Upper lobe of left lung (tissue), 6 donors: ENCODE results near the gene TMEM178B. TPM values are rescaled to one million over a fixed set of nuclear protein-coding genes. Genes with fewer than 3 reads are reported as not detected.

ENCODE experiments used
- ATAC-seq, 2 donors: fragments of 200-7000 bp; cut with Tn5 transposase; one replicate each; pipeline ENCODE4 v1.9.1; 2022; ENCODE audit warnings: mild to moderate bottlenecking in 2 of 2, moderate library complexity in 2 of 2; ENCODE audit not compliant: low FRiP score in 2 of 2
- DNase-seq, 2 donors: peaks; one replicate each; pipeline ENCODE4 v3.0.0-alpha.2; 2019 to 2020
- H3K27ac ChIP-seq, 4 donors: fragments of 200-600 bp; sonication (generic); one replicate each; pipeline ENCODE4 v1.5.1; 2016 to 2019
- H3K27me3 ChIP-seq, 4 donors: fragments of 200-600 bp; sonication (generic); one replicate each; pipeline ENCODE4 v1.5.1; 2017 to 2019
- H3K36me3 ChIP-seq, 4 donors: fragments of 200-600 bp; sonication (generic); one replicate each; pipeline ENCODE4 v1.5.1; 2016 to 2019
- H3K4me1 ChIP-seq, 4 donors: fragments of 200-600 bp; sonication (generic); one replicate each; pipeline ENCODE4 v1.5.1; 2018 to 2019
- H3K4me3 ChIP-seq, 4 donors: fragments of 200-600 bp; sonication (generic); one replicate each; pipeline ENCODE4 v1.5.1; 2017 to 2019; ENCODE audit warnings: mild to moderate bottlenecking in 2 of 4, moderate library complexity in 1 of 4
- H3K9me3 ChIP-seq, 4 donors: fragments of 200-600 bp; sonication (generic); one replicate each; pipeline ENCODE4 v1.5.1; 2018 to 2019
- CTCF ChIP-seq, 6 experiments: fragments of 450-650 bp in 4 of 6; fragments of 200-600 bp in 2 of 6; sonication (generic) in 2 of 6; IDR thresholded peaks; one replicate each; pipeline ENCODE4 v1.5.1; 2016 to 2019; ENCODE audit warnings: antibody characterized with exemption in 6 of 6
- EP300 ChIP-seq, 4 donors: sonication (generic); formaldehyde crosslinking; IDR thresholded peaks; one replicate each; pipeline ENCODE4 v1.5.1; 2017; ENCODE audit warnings: antibody characterized with exemption in 4 of 4, control low read depth in 2 of 4
- POLR2A ChIP-seq, 4 donors: fragments of 450-650 bp; IDR thresholded peaks; one replicate each; pipeline ENCODE4 v1.5.1; 2016 to 2017; ENCODE audit warnings: antibody characterized with exemption in 4 of 4, mild to moderate bottlenecking in 2 of 4
- POLR2AphosphoS5 ChIP-seq, 2 donors: sonication (generic); formaldehyde crosslinking; IDR thresholded peaks; one replicate each; pipeline ENCODE4 v1.5.1; 2017; ENCODE audit warnings: antibody characterized with exemption in 2 of 2
- WGBS, 2 donors: methylation state at CpG; one replicate each; pipeline ENCODE4 v1.1.5; 2017 to 2018; 5-methylcytosine and 5-hydroxymethylcytosine counted together
- total RNA-seq, 6 donors: library from RNA; depleted of rRNA in 4 of 6; stranded (reverse); fragments of >200 nt in 4 of 6; gene quantifications; one replicate each; pipeline versions ENCODE4 v1.1.0 to v1.2.1, GENCODE V29; 2016 to 2021
- donor health status: DM: no; HTN: no; CAD: no; lungs with moderate emphysema.
- donor health status: DM: no; HTN: yes; CAD: no; lungs with severe emphysema.

Gene TMEM178B
- total RNA-seq, 6 donors from 2014 or later, result under 0.01 to 1.4 (median 0.32) TPM

- Histone ChIP-seq H3K27ac (no peak overlapping the region), H3K27me3 (no peaks in the 10 kb centered on the region), H3K36me3 (no peaks in the 10 kb centered on the region), H3K4me3 (no peak overlapping the region), H3K4me1 (no peaks in the 10 kb centered on the region), H3K9me3 (no peaks in the 10 kb centered on the region)
- DNase-seq, result no peak
- no peak for ATAC-seq
- no peak for TF ChIP-seq POLR2A (IDR thresholded peaks at IDR 0.05)
- no peak for TF ChIP-seq EP300 (IDR thresholded peaks at IDR 0.05)
- TF ChIP-seq CTCF (IDR thresholded peaks at IDR 0.05), result no peak
- no peak for TF ChIP-seq POLR2AphosphoS5 (IDR thresholded peaks at IDR 0.05)
- WGBS, 2 donors, result 51 to 63% methylated on average over 2 of the region's 2 CpGs
Measured at GRCh38 chr7:141122736-141123135, 48.9 kb downstream of the TMEM178B start.

GRCh38 chr7:141123522-141123921, 49.7 kb downstream of the TMEM178B start:
- H3K27ac ChIP-seq, result no peak overlapping the region
- ATAC-seq (no peak), DNase-seq (no peak)
- no peaks in the 10 kb centered on the region for H3K27me3 ChIP-seq
- H3K4me3 ChIP-seq, result no peak overlapping the region
- no peak for TF ChIP-seq CTCF (IDR thresholded peaks at IDR 0.05)
- TF ChIP-seq POLR2AphosphoS5 (IDR thresholded peaks at IDR 0.05), result no peak
- no peak for TF ChIP-seq POLR2A (IDR thresholded peaks at IDR 0.05)
- no peak for TF ChIP-seq EP300 (IDR thresholded peaks at IDR 0.05)
- WGBS, 2 donors, result 100% methylated on average over 1 of the region's 1 CpG
- H3K4me1 ChIP-seq, result no peaks in the 10 kb centered on the region
- H3K9me3 ChIP-seq, result no peaks in the 10 kb centered on the region
- no peaks in the 10 kb centered on the region for H3K36me3 ChIP-seq

- no peak for DNase-seq
- H3K9me3 ChIP-seq, result no peaks in the 10 kb centered on the region
- H3K4me1 ChIP-seq, result no peaks in the 10 kb centered on the region
- TF ChIP-seq EP300 (IDR thresholded peaks at IDR 0.05) (no peak), CTCF (IDR thresholded peaks at IDR 0.05) (no peak), POLR2A (IDR thresholded peaks at IDR 0.05) (no peak), POLR2AphosphoS5 (IDR thresholded peaks at IDR 0.05) (no peak)
- no peaks in the 10 kb centered on the region for H3K36me3 ChIP-seq
- H3K27me3 ChIP-seq, result no peaks in the 10 kb centered on the region
- H3K27ac ChIP-seq, result no peak overlapping the region
- WGBS, 2 donors, result 64 to 72% methylated on average over 5 of the region's 5 CpGs
- no peak for ATAC-seq
- no peak overlapping the region for H3K4me3 ChIP-seq
Measured at GRCh38 chr7:141126107-141126506, 52.2 kb downstream of the TMEM178B start.

GRCh38 chr7:141128506-141128905, 54.6 kb downstream of the TMEM178B start:
- WGBS, 2 donors, result 32 to 43% methylated on average over 2 of the region's 2 CpGs
- no peak for ATAC-seq

More at GRCh38 chr7:141128506-141128905, 54.6 kb downstream of the TMEM178B start:
- no peak overlapping the region for H3K27ac ChIP-seq
- TF ChIP-seq POLR2A (IDR thresholded peaks at IDR 0.05) (no peak), EP300 (IDR thresholded peaks at IDR 0.05) (no peak), CTCF (IDR thresholded peaks at IDR 0.05) (no peak), POLR2AphosphoS5 (IDR thresholded peaks at IDR 0.05) (no peak)
- DNase-seq, result no peak
- no peaks in the 10 kb centered on the region for H3K36me3 ChIP-seq
- H3K4me1 ChIP-seq, result no peaks in the 10 kb centered on the region
- H3K9me3 ChIP-seq, result peaks cover 0 to 4% (median 3%) of the 10 kb centered on the region in 4 donors
- no peak overlapping the region for H3K4me3 ChIP-seq
- H3K27me3 ChIP-seq, result no peaks in the 10 kb centered on the region
